ENCODE measurements around the gene FBLN1. TPM values are rescaled to one million over a fixed set of nuclear protein-coding genes. Genes with fewer than 3 reads are reported as not detected.

Gene FBLN1
- total RNA-seq, 6 experiments from 2014 or later: 199 to 346 (median 326) TPM

DNA sequence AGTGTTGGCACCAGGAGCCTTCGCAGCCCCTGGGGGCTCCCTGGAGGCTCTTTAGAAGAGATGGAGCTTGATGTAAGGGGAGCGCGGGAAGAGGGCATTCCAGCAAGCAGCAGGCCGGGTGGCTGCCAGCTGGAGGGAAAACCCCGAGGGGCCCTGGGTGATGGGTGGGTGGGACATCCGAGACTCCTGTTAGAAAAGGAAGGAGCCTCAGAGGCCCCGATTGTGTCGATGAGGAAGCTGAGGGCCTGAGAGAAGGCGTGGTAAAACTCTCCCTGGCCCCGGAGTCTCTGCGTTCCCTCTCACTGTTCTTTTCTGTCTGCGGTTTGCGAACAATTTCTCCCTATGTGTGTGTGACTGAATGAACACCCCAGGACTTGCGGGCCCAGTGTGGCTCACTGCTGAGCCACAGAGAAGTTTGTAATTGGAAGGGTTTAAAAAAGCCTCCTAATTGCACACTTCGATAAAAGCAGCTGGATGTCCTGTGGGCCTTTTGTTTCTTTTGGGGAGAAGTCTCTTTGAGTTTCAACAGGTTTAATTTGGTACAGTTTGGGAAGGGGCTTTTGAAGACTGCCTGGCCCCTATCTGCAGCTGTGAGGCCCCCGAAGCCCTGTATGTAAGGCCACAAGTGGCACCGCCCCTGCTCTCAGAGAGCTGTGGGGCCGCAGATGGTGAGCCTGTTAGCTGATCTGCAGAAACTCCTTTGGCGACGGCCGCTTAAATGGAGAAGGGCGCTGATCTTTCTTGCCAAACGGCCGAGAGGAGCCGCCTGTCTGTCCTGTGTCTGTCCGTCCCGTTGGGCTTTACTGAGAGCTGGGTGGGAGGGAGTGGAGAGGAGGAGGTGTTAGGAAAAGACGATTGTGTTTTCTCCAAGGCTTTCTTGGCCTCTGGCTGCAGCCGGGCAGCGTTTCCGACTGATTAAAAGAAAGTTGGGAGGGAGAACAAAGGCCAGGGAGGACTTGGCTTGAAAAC, 2.0 kb downstream of the FBLN1 start:
- Mint-ChIP-seq H3K4me3 (peak overlapping the region; percentile 88), H3K27ac (peak overlapping the region; percentile 95), H3K4me1 (ENCODE audit: low read depth) (peaks cover 60% of the 10 kb centered on the region), H3K36me3 (ENCODE audit: low read depth) (peaks cover 16% of the 10 kb centered on the region), H3K9me3 (no peaks in the 10 kb centered on the region), H3K27me3 (ENCODE audit: insufficient read depth) (no peaks in the 10 kb centered on the region; the same call in 1 of the 2 replicates)
- TF ChIP-seq, protein P1, sequence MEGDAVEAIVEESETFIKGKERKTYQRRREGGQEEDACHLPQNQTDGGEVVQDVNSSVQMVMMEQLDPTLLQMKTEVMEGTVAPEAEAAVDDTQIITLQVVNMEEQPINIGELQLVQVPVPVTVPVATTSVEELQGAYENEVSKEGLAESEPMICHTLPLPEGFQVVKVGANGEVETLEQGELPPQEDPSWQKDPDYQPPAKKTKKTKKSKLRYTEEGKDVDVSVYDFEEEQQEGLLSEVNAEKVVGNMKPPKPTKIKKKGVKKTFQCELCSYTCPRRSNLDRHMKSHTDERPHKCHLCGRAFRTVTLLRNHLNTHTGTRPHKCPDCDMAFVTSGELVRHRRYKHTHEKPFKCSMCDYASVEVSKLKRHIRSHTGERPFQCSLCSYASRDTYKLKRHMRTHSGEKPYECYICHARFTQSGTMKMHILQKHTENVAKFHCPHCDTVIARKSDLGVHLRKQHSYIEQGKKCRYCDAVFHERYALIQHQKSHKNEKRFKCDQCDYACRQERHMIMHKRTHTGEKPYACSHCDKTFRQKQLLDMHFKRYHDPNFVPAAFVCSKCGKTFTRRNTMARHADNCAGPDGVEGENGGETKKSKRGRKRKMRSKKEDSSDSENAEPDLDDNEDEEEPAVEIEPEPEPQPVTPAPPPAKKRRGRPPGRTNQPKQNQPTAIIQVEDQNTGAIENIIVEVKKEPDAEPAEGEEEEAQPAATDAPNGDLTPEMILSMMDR (IDR thresholded peaks at IDR 0.05): no peak
- peak; percentile 69 for DNase-seq

DNA sequence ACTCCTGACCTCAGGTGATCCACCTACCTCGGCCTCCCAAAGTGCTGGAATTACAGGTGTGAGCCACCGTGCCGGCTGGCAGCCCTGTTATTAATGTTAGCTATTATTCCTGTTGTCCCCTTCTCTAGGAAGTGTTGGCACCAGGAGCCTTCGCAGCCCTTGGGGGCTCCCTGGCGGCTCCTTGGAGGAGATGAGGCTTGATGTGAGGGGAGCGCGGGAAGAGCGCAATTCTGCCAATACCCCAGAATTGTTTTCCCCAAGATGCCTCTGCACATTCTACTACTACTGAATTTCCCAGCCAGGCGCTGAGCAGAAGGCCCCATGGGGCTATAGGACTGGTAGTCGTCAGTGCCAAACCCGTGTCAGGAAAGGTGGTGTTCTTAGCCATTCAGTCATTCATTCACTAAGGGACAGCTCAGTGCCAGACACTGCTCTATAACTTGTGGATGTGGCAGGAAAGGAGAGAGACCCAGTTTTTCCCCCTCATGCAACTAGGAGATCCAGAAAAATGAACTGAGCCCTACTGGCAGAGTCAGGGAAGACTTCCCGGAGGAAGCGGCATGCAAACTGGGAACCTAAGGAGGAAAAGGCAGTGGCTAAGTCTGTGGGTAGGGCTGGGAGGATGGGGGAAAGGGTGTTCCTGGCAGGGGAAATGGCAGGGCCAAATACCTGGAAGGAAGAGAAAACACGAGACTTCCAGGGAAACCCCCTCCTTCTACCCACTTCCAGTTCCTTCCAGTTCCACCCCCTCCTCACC, 3.5 kb downstream of the FBLN1 start:
- Mint-ChIP-seq H3K36me3 (ENCODE audit: low read depth) (peaks cover 16% of the 10 kb centered on the region), H3K27ac (no peak overlapping the region; the same call in none of the 2 replicates), H3K27me3 (ENCODE audit: insufficient read depth) (no peaks in the 10 kb centered on the region; the same call in 1 of the 2 replicates), H3K9me3 (no peaks in the 10 kb centered on the region), H3K4me3 (peak overlapping the region; percentile 88), H3K4me1 (ENCODE audit: low read depth) (peaks cover 60% of the 10 kb centered on the region)
- TF ChIP-seq, protein P1 (IDR thresholded peaks at IDR 0.05): no peak
- DNase-seq: no peak

DNA sequence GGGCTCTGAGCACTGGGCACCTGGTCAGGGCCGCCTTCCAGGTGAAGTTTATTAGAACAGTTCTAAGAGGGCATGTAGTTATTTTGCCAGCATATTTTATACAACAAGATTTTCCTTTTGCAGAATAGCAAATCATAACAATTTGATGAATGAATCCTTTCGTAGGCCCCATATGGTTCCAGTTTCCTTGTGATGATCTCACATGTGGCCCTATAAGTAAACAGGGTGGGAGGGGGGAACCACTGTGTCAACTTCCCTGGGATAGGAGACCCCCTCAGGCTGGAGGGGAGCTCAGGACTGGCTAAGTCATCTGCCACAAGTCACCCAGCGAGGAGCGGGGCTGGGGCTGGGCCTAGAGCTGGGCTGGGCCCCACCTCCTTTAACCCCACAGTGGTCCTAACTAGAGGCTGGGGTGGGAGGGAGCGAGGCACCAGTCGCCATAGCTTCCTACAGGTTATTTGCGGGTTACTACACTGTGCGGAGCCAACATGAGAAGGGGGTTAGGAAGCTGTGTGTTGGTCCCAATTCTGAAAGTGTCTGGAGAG, 4.2 kb downstream of the FBLN1 start:
- TF ChIP-seq, protein P1 (IDR thresholded peaks at IDR 0.05): 0 out of 2 replicates have a peak, but pooled peaks have one; percentile 1
- Mint-ChIP-seq H3K36me3 (ENCODE audit: low read depth) (peaks cover 16% of the 10 kb centered on the region), H3K4me3 (no peak overlapping the region; the same call in 1 of the 2 replicates), H3K27me3 (ENCODE audit: insufficient read depth) (no peaks in the 10 kb centered on the region; the same call in 1 of the 2 replicates), H3K27ac (no peak overlapping the region; the same call in 1 of the 2 replicates), H3K4me1 (ENCODE audit: low read depth) (peaks cover 62% of the 10 kb centered on the region), H3K9me3 (no peaks in the 10 kb centered on the region)
- DNase-seq: no peak

DNA sequence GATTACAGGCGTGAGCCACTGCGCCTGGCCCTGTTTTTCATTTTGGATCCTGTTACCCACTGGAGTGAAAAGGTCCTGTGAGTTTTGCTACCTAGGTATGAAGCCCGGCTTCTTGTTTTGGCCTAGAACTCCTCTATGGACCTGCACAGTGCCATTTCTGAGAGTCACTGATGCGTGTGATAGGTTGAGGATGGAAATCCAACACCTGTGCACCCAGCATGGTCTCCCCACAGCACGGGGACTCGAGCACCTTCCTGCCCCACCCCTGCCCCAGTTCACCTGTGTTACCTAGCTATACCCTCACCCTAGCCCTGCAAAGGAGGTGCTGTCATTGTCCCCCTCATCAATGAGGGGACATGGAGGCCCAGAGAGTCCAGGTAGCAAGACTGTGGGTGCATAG, 5.1 kb downstream of the FBLN1 start:
- Mint-ChIP-seq H3K27me3 (ENCODE audit: insufficient read depth) (no peaks in the 10 kb centered on the region; the same call in 1 of the 2 replicates), H3K27ac (no peak overlapping the region), H3K9me3 (no peaks in the 10 kb centered on the region), H3K4me3 (no peak overlapping the region), H3K4me1 (ENCODE audit: low read depth) (peaks cover 69% of the 10 kb centered on the region), H3K36me3 (ENCODE audit: low read depth) (peaks cover 16% of the 10 kb centered on the region)
- TF ChIP-seq, protein P1 (IDR thresholded peaks at IDR 0.05): no peak
- no peak for DNase-seq

DNA sequence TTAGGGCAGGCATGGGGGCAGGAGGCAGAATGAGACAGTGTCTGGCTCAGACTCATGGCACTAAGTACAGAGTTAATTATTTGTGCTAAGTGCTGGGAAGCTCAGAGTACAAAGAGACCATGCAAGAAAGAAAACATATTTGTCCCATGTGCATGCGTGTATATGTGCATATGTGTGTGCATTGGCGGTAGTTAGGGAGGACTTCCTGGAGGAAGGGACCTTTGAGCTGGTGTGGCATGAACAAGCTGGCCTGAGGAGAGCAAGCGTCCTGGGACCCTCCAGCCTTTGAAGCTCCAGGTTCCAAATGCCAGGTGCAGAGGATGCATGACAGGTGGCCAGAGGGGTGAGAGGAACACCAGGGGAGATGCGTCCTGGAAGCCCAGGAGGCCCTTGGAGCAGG, 6.1 kb downstream of the FBLN1 start:
- Mint-ChIP-seq H3K27ac (peak overlapping the region; percentile 8), H3K27me3 (ENCODE audit: insufficient read depth) (no peaks in the 10 kb centered on the region; the same call in 1 of the 2 replicates), H3K4me3 (peak overlapping the region; percentile 13; the same call in 1 of the 2 replicates), H3K36me3 (ENCODE audit: low read depth) (peaks cover 20% of the 10 kb centered on the region), H3K4me1 (ENCODE audit: low read depth) (peaks cover 79% of the 10 kb centered on the region), H3K9me3 (no peaks in the 10 kb centered on the region)
- TF ChIP-seq, protein P1 (IDR thresholded peaks at IDR 0.05): no peak
- no peak for DNase-seq
